AG08396 (cell line): Measurements from ENCODE around the gene MPZL2.

Source experiments
- DNase-seq: peaks from one replicate; pipeline ENCODE4 v3.0.0; 2012; ENCODE audit warnings: low spot score, mixed read lengths

Gene MPZL2

GRCh38 chr11:118243161-118243560 is 20.9 kb downstream of the MPZL2 start:
- no peak for DNase-seq

DNA sequence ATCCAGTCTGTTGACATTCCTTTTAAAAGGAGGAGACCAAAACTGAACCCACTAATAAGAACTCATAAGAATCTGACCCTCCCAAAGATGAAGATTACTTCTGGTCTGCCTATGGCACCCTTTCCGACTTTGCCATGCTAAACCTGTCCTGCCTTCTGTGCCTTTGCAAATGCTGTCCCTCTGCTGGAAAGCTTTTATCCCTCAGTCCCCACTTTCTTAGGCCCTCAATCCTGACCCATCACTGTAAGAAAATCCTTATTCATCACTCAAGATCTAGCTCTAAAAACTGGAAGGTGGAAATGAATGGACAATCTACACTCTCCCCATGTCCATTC is 22.4 kb downstream of the MPZL2 start:
- no peak for DNase-seq

DNA sequence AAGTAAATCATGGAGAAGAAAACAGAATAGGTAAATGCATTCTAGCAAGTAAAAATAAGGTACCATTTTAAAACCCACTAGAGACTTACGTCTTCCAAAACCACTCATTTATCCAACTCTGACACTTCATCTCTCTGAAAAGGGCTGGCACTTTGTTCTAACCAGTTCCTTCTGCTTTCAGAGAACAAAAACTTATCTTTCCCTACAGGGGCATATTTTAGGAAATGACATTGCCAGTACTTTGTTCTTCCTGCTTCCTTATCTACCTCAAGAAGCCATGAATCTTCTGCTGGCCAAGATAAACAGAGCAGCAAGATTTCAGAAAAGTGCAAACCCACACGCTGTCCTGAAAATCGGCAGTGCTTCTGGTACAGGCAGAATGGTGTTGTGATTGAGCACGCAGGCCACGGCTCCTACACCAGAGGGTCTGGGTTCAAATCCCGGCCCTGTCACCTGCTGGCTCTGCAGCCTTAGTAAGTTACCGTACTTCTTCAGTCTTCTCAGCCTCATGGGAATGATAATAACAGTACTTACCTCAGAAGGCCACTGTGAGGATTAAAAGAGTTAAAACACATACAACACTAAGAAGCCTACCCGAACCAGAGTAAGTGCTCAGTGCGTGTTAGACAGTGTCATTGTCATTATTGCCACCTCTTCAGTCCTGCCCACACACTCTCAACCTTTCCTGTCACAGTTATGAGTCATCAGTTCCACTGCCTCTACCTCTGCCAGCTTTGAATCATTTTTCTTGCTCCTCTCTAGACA is 22.9 kb downstream of the MPZL2 start:
- no peak for DNase-seq

DNA sequence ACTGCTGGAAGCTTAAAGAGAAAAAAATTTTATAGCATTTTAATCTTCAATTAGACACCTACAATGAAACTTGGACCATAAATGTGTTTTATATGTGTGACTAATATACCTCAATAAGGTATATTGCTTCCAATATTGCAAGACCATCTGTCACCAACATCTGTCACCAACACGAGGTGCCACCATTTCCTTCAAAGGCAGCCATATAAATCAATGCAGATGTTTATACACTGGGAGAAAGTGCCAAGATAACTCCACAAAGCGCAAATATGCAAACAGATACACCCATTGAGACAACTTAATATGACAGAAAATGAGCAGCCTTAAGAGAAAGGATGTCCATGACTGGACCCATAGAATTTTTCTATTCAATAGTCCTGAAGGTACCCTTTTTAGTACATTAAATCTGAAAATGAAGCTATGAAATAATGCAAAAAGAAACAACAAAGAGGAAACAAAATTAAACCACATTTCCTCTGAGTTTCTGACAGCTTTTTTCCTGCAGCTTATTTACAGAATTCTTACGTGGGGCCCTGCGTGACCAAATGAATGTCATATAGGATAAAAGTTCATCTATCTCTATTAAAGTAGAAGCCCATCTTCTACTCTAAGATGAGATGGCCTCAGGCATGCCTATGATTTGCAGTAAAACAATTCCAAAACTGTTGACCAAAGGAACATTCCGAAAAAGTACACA is 24.4 kb downstream of the MPZL2 start:
- no peak for DNase-seq

GRCh38 chr11:118238929-118239328 is 25.2 kb downstream of the MPZL2 start:
- DNase-seq, result no peak

DNA sequence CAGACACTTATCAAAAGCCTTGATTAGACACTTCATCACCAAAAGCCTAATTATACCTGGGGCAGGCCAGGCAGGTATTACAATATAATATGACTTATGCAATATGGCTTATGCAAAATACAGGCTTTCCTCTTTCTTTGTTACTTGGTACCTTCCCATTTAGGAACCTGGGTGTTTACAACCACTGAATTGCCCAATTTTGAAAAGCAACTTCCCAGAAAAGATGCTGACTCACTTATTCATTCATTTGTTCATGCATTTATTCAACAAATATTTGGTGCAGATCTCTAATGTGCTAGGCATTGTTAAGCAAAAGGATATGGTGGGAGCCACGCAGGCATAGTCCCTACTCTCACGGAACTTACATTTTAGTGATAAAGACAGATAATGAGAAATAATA is 25.7 kb downstream of the MPZL2 start:
- DNase-seq, result no peak

DNA sequence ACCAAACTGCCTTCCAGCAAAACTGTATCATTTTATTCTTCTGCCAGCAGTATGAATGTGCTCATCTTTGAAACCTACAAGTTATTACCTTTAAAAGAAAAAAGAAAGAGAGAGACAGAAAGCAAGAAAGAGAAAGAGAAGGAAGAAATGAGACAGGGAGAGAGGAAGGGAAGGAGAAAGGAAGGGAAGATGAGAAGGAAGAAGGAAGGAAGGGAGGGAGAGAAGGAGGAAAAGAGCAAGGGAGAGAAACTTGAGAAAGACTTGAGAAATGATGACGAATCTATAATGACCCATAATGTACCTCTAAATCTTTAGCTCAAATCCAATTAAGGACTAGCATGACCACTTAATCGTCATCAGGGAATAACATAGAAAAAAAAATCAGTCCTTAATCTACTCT is 27.9 kb downstream of the MPZL2 start:
- DNase-seq, result no peak

DNA sequence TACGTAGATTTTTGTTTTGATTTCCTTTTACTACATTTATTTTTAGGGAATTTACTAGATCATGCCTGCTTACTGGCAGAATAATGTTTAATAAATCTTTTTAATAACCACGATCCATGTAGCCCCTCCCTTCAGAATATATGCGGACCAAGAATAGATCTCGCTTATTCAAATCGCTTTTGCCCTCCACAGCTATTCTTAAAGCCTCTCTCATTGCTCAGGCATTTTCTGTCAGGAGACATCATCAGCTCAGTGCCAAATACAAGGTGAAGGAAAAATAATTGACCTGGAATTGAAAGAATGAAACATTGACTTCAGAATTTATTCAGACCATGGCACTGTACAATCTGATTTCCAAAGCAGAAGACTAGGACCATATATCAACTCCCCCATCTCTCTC is 29.3 kb downstream of the MPZL2 start:
- DNase-seq, result no peak

- no peak for DNase-seq
Measured at GRCh38 chr11:118233850-118234249, 30.2 kb downstream of the MPZL2 start.

DNA sequence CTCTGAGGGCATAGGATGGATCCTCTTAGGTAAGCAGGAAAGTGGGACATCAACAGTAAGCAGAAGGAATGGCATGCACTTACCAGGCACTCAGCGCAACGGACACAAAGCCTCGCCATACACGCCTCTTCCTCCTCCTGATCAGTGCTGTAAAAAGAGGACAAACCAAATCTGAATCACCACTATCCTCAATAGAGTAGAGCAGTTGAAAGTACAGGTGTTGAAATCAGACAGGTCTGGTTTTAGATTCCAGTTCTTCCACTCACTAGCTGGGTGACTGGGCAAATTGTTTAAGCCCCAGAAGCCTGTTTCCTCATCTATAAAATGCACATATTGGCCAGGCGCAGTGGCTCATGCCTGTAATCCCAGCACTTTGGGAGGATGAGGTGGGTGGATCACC is 30.7 kb downstream of the MPZL2 start:
- no peak for DNase-seq

- DNase-seq, result no peak
Measured at GRCh38 chr11:118232659-118233058, 31.4 kb downstream of the MPZL2 start.

- no peak for DNase-seq
Measured at GRCh38 chr11:118231461-118231860, 32.6 kb downstream of the MPZL2 start.

DNA sequence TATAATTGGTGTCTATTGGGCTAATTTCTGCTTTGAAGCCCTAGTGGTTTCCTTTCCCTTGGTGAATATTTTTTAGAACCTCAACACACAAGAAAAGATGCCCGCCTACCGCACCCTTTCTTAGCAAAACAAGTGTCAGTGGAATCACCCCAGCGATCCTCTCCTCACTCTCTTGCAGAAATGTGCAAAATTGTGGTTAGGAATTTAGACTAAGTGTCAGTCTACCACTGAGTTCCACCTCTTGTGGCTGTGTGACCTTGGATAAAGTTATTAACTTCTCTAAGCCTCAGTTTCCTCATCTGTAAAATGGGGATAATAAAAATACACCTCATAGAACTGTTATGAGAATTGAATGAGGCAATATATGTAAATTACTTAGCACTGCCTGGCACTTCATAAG is 34.0 kb downstream of the MPZL2 start:
- DNase-seq, result no peak

- DNase-seq, result no peak
Measured at GRCh38 chr11:118229274-118229847, 34.7 kb downstream of the MPZL2 start.

GRCh38 chr11:118227865-118228785 is 36.0 kb downstream of the MPZL2 start:
- DNase-seq, result no peak

GRCh38 chr11:118226781-118227180 is 37.3 kb downstream of the MPZL2 start:
- DNase-seq, result no peak

GRCh38 chr11:118226296-118226695 is 37.8 kb downstream of the MPZL2 start:
- no peak for DNase-seq

GRCh38 chr11:118224511-118225188 is 39.4 kb downstream of the MPZL2 start, which contains the start of gene JAML:
Gene JAML (minus strand): TSS chr11:118225011. CDS start chr11:118214866, 10,145 bp downstream.
- no peak for DNase-seq

- no peak for DNase-seq
Measured at GRCh38 chr11:118223992-118224391, 40.1 kb downstream of the MPZL2 start.

- no peak for DNase-seq
Measured at GRCh38 chr11:118223570-118223969, 40.5 kb downstream of the MPZL2 start.

- DNase-seq, result no peak
Measured at GRCh38 chr11:118222437-118222836, 41.7 kb downstream of the MPZL2 start.

- no peak for DNase-seq
Measured at GRCh38 chr11:118221419-118221818, 42.7 kb downstream of the MPZL2 start.
